ENCODE results near the gene SERTM2. TPM values are rescaled to one million over a fixed set of nuclear protein-coding genes. Genes with fewer than 3 reads are reported as not detected.

SERTM2 gene
- total RNA-seq, 1 experiment from 2014 or later: 0.37 TPM

GRCh38 chrX:111483135-111483534 is 28.3 kb upstream of the SERTM2 start (continued):
- TF ChIP-seq HMGXB4 (CRISPR knock-in tag; IDR thresholded peaks at IDR 0.05) (no peak), ZNF416 (CRISPR knock-in tag; IDR thresholded peaks at IDR 0.05) (no peak), AR (CRISPR knock-in tag; IDR thresholded peaks at IDR 0.05) (no peak), NFYB (CRISPR knock-in tag; conservative IDR thresholded peaks at IDR 0.05; ENCODE audit: low read depth) (no peak), CREB1 (CRISPR knock-in tag; IDR thresholded peaks at IDR 0.05) (no peak), MXD4 (CRISPR knock-in tag; IDR thresholded peaks at IDR 0.05; ENCODE audit: borderline replicate concordance) (no peak), ARID4B (CRISPR knock-in tag; IDR thresholded peaks at IDR 0.05; ENCODE audit: borderline replicate concordance) (no peak)

GRCh38 chrX:111483881-111484280 is 27.6 kb upstream of the SERTM2 start:
- CTCF ChIA-PET: no interaction called here
- Mint-ChIP-seq H3K27ac (no peak overlapping the region), H3K4me3 (no peak overlapping the region), H3K27me3 (ENCODE audit: low read depth) (peaks cover 24% of the 10 kb centered on the region), H3K9me3 (peaks cover 20% of the 10 kb centered on the region), H3K36me3 (peaks cover 9% of the 10 kb centered on the region), H3K4me1 (peaks cover 15% of the 10 kb centered on the region)
- POLR2A ChIA-PET: interaction anchor here (0.6 kb wide), 1 partner anchor 59 kb away, joined by 4 read pairs; no protein-coding TSS in a partner anchor
- DNase-seq (ENCODE audit: low spot score) (no peak), ATAC-seq (no peak)
- TF ChIP-seq FOXP1 (CRISPR knock-in tag; IDR thresholded peaks at IDR 0.05; ENCODE audit: borderline replicate concordance) (no peak), ATF6 (CRISPR knock-in tag; IDR thresholded peaks at IDR 0.05) (no peak), ATF1 (CRISPR knock-in tag; IDR thresholded peaks at IDR 0.05) (no peak), GTF2I (CRISPR knock-in tag; conservative IDR thresholded peaks at IDR 0.05) (no peak), KAT7 (CRISPR knock-in tag; IDR thresholded peaks at IDR 0.05; ENCODE audit: borderline replicate concordance) (no peak), E2F5 (CRISPR knock-in tag; IDR thresholded peaks at IDR 0.05) (no peak)
